Breast epithelium (tissue), 4 donors: ENCODE data around the gene MRPS15. TPM values are rescaled to one million over a fixed set of nuclear protein-coding genes. Genes with fewer than 3 reads are reported as not detected.

Experiments
- DNase-seq, 2 donors: peaks; one replicate each; pipeline ENCODE4 v3.0.0-alpha.2; 2019; ENCODE audit warnings: low spot score in 2 of 2
- H3K27ac ChIP-seq, 2 donors: fragments of 200-600 bp; sonication (generic) in 1 of 2; one replicate each; pipeline ENCODE4 v1.5.1; 2016 to 2019; ENCODE audit warnings: mild to moderate bottlenecking in 1 of 2
- H3K27me3 ChIP-seq, 2 donors: fragments of 200-600 bp; sonication (generic) in 1 of 2; one replicate each; pipeline versions ENCODE4 v1.5.1 to v1.6.0; 2017 to 2019; ENCODE audit warnings: control low read depth in 1 of 2, mild to moderate bottlenecking in 1 of 2
- H3K36me3 ChIP-seq: fragments of 200-600 bp; one replicate; pipeline ENCODE4 v1.5.1; 2019
- H3K4me1 ChIP-seq, 2 donors: fragments of 200-600 bp; sonication (generic); one replicate each; pipeline ENCODE4 v1.5.1; 2016 to 2019; ENCODE audit warnings: control low read depth in 1 of 2
- H3K4me3 ChIP-seq, 3 donors: fragments of 200-600 bp; sonication (generic); 1 replicate in 2 of 3; 2 replicates in 1 of 3; pipeline ENCODE4 v1.5.1; 2016 to 2019; ENCODE audit warnings: mild to moderate bottlenecking in 3 of 3, moderate library complexity in 2 of 3
- H3K9me3 ChIP-seq, 2 donors: fragments of 200-600 bp; sonication (generic) in 1 of 2; one replicate each; pipeline ENCODE4 v1.5.1; 2016 to 2019; ENCODE audit warnings: control low read depth in 1 of 2
- CTCF ChIP-seq, 3 donors: fragments of 450-650 bp; IDR thresholded peaks; one replicate each; pipeline ENCODE4 v1.5.1; 2016 to 2017; ENCODE audit warnings: antibody characterized with exemption in 3 of 3, mild to moderate bottlenecking in 3 of 3, moderate library complexity in 3 of 3
- POLR2A ChIP-seq: fragments of 450-650 bp; IDR thresholded peaks from one replicate; pipeline ENCODE4 v1.6.1; 2016; ENCODE audit warnings: antibody characterized with exemption, mild to moderate bottlenecking, moderate library complexity
- POLR2AphosphoS5 ChIP-seq, 3 donors: sonication (generic); formaldehyde crosslinking; IDR thresholded peaks; one replicate each; pipeline ENCODE4 v1.6.1; 2017; ENCODE audit warnings: antibody characterized with exemption in 3 of 3
- intact Hi-C: fragments of 100-400 bp; cut with DNase I; formaldehyde crosslinking; loops from one replicate; pipeline ENCODE4 v1.15.1; 2023; ENCODE audit warnings: low total_unique reads
- total RNA-seq, 3 donors: library from RNA; depleted of rRNA; stranded (reverse); fragments of >200 nt; gene quantifications; one replicate each; pipeline ENCODE4 v1.1.0, GENCODE V29; 2016

The MRPS15 gene
- total RNA-seq, 3 donors from 2014 or later: 72.9 to 99.1 (median 79.3) TPM

GRCh38 chr1:36433102-36433501 is 31.1 kb downstream of the MRPS15 start:
- no peaks in the 10 kb centered on the region for H3K36me3 ChIP-seq
- no peak for DNase-seq

GRCh38 chr1:36432616-36433015 is 31.6 kb downstream of the MRPS15 start:
- TF ChIP-seq CTCF (IDR thresholded peaks at IDR 0.05): no peak
- no peak for TF ChIP-seq POLR2AphosphoS5 (IDR thresholded peaks at IDR 0.05)
- no peak for TF ChIP-seq POLR2A
- Histone ChIP-seq H3K27ac (no peak overlapping the region), H3K4me3 (no peak overlapping the region), H3K27me3 (no peaks in the 10 kb centered on the region), H3K36me3 (no peaks in the 10 kb centered on the region), H3K9me3 (no peaks in the 10 kb centered on the region), H3K4me1 (no peaks in the 10 kb centered on the region)
- DNase-seq: no peak
- intact Hi-C loops: no loop called here

More at GRCh38 chr1:36433102-36433501, 31.1 kb downstream of the MRPS15 start:
- Histone ChIP-seq H3K9me3 (no peaks in the 10 kb centered on the region), H3K4me1 (no peaks in the 10 kb centered on the region), H3K27ac (no peak overlapping the region), H3K4me3 (no peak overlapping the region), H3K27me3 (no peaks in the 10 kb centered on the region)
- TF ChIP-seq POLR2A: no peak
- no peak for TF ChIP-seq POLR2AphosphoS5 (IDR thresholded peaks at IDR 0.05)
- no peak for TF ChIP-seq CTCF (IDR thresholded peaks at IDR 0.05)
- intact Hi-C loops: no loop called here

- Histone ChIP-seq H3K27ac (peak overlapping the region in 1 of 2 donors; percentile 56), H3K4me3 (no peak overlapping the region), H3K4me1 (no peaks in the 10 kb centered on the region), H3K36me3 (peaks cover 5% of the 10 kb centered on the region), H3K9me3 (no peaks in the 10 kb centered on the region), H3K27me3 (no peaks in the 10 kb centered on the region)
- intact Hi-C loops: loop anchor here (10.0 kb wide), 1 partner anchor 71 kb away; no protein-coding TSS in a partner anchor
- no peak for TF ChIP-seq POLR2AphosphoS5 (IDR thresholded peaks at IDR 0.05)
- TF ChIP-seq POLR2A: no peak
- TF ChIP-seq CTCF (IDR thresholded peaks at IDR 0.05): no peak
- DNase-seq: no peak
Measured at GRCh38 chr1:36425791-36426190, 38.4 kb downstream of the MRPS15 start.

GRCh38 chr1:36421649-36422048 is 42.5 kb downstream of the MRPS15 start:
- H3K27me3 ChIP-seq: no peaks in the 10 kb centered on the region
- TF ChIP-seq POLR2A: no peak
- TF ChIP-seq CTCF (IDR thresholded peaks at IDR 0.05): no peak
- no peak for TF ChIP-seq POLR2AphosphoS5 (IDR thresholded peaks at IDR 0.05)

GRCh38 chr1:36420836-36421317 is 43.3 kb downstream of the MRPS15 start:
- H3K4me3 ChIP-seq: no peak overlapping the region
- peak overlapping the region; percentile 68 for H3K27ac ChIP-seq
- no peaks in the 10 kb centered on the region for H3K9me3 ChIP-seq
- TF ChIP-seq POLR2A (no peak), CTCF (IDR thresholded peaks at IDR 0.05) (peak; percentile 92 to 94 (median 93)), POLR2AphosphoS5 (IDR thresholded peaks at IDR 0.05) (peak; percentile 30 to 48 (median 42))
- H3K4me1 ChIP-seq: peaks cover 0 to 6% of the 10 kb centered on the region in 2 donors
- H3K36me3 ChIP-seq: peaks cover 5% of the 10 kb centered on the region
- peak; percentile 85 to 92 for DNase-seq
- H3K27me3 ChIP-seq: no peaks in the 10 kb centered on the region
- intact Hi-C loops: loop anchor here (10.0 kb wide), 1 partner anchor 66 kb away; no protein-coding TSS in a partner anchor

More at GRCh38 chr1:36421649-36422048, 42.5 kb downstream of the MRPS15 start:
- Histone ChIP-seq H3K4me3 (no peak overlapping the region), H3K4me1 (peaks cover 0 to 6% of the 10 kb centered on the region in 2 donors), H3K9me3 (no peaks in the 10 kb centered on the region), H3K36me3 (peaks cover 5% of the 10 kb centered on the region), H3K27ac (no peak overlapping the region)
- intact Hi-C loops: loop anchor here (10.0 kb wide), 1 partner anchor 67 kb away; no protein-coding TSS in a partner anchor
- DNase-seq: no peak
